ENCODE measurements around the gene ZFYVE28. TPM values are rescaled to one million over a fixed set of nuclear protein-coding genes. Genes with fewer than 3 reads are reported as not detected.

The ZFYVE28 gene
- total RNA-seq, 1 experiment from 2014 or later, result 12.9 TPM

GRCh38 chr4:2399216-2399615 lies 19.2 kb downstream of the ZFYVE28 start:
- Histone ChIP-seq H3K79me2 (ENCODE audit: low read depth) (no peaks in the 10 kb centered on the region), H3K36me3 (ENCODE audit: low read depth) (no peaks in the 10 kb centered on the region), H3F3A (ENCODE audit: insufficient read depth, low read depth) (no peaks in the 10 kb centered on the region), H2AFZ (no peak overlapping the region), H3K9me3 (ENCODE audit: insufficient read depth, low read depth) (no peaks in the 10 kb centered on the region), H3K4me1 (replicated peaks; ENCODE audit: insufficient read depth) (no peaks in the 10 kb centered on the region), H3K27me3 (ENCODE audit: insufficient read depth, low read depth) (no peaks in the 10 kb centered on the region), H3K4me3 (no peak overlapping the region), H3K9me2 (ENCODE audit: insufficient read depth) (no peaks in the 10 kb centered on the region), H3K4me2 (no peak overlapping the region), H3K27ac (no peak overlapping the region), H4K20me1 (ENCODE audit: insufficient read depth) (no peaks in the 10 kb centered on the region)
- CTCF ChIA-PET, result no interaction called here
- DNase-seq, result no peak
- BruUV-seq (replicated peaks), result no TSS peak
- POLR2A ChIA-PET (ENCODE audit: unreplicated experiment), result no interaction called here
- intact Hi-C loops (cut with micrococcal nuclease; ENCODE audit: unreplicated experiment), result no loop called here
- TF ChIP-seq EZH2 (IDR thresholded peaks at IDR 0.05; ENCODE audit: low read depth) (no peak), CTCF (conservative IDR thresholded peaks at IDR 0.05) (no peak)

GRCh38 chr4:2397596-2398379 lies 20.7 kb downstream of the ZFYVE28 start:
- no peak overlapping the region for H3K4me2 ChIP-seq
- H3K9me3 ChIP-seq (ENCODE audit: insufficient read depth, low read depth), result no peaks in the 10 kb centered on the region
- intact Hi-C loops (cut with micrococcal nuclease; ENCODE audit: unreplicated experiment), result no loop called here
- no peak overlapping the region for H2AFZ ChIP-seq
- ChIA-PET CTCF (no interaction called here), POLR2A (ENCODE audit: unreplicated experiment) (interaction anchor here (0.6 to 0.7 kb wide), 2 partner anchors 30 to 62 kb away, joined by 3 read pairs; no protein-coding TSS in a partner anchor)
- no peaks in the 10 kb centered on the region for H3K9me2 ChIP-seq (ENCODE audit: insufficient read depth)
- no peaks in the 10 kb centered on the region for H3K36me3 ChIP-seq (ENCODE audit: low read depth)
- no TSS peak for BruUV-seq (replicated peaks)
- H3K4me1 ChIP-seq (replicated peaks; ENCODE audit: insufficient read depth), result no peaks in the 10 kb centered on the region
- no peak overlapping the region for H3K27ac ChIP-seq
- no peaks in the 10 kb centered on the region for H3K79me2 ChIP-seq (ENCODE audit: low read depth)
- H4K20me1 ChIP-seq (ENCODE audit: insufficient read depth), result no peaks in the 10 kb centered on the region
- no peaks in the 10 kb centered on the region for H3K27me3 ChIP-seq (ENCODE audit: insufficient read depth, low read depth)
- no peak for DNase-seq
- TF ChIP-seq CTCF (conservative IDR thresholded peaks at IDR 0.05), result no peak
- no peak overlapping the region for H3K4me3 ChIP-seq
- no peaks in the 10 kb centered on the region for H3F3A ChIP-seq (ENCODE audit: insufficient read depth, low read depth)

GRCh38 chr4:2396781-2397368 lies 21.6 kb downstream of the ZFYVE28 start:
- Histone ChIP-seq H3K27ac (no peak overlapping the region), H3K4me2 (no peak overlapping the region), H3K9me2 (ENCODE audit: insufficient read depth) (no peaks in the 10 kb centered on the region), H3K9me3 (ENCODE audit: insufficient read depth, low read depth) (no peaks in the 10 kb centered on the region), H3K4me1 (replicated peaks; ENCODE audit: insufficient read depth) (no peaks in the 10 kb centered on the region), H3K36me3 (ENCODE audit: low read depth) (no peaks in the 10 kb centered on the region), H3K4me3 (no peak overlapping the region), H3F3A (ENCODE audit: insufficient read depth, low read depth) (no peaks in the 10 kb centered on the region), H2AFZ (no peak overlapping the region), H3K79me2 (ENCODE audit: low read depth) (no peaks in the 10 kb centered on the region), H4K20me1 (ENCODE audit: insufficient read depth) (no peaks in the 10 kb centered on the region), H3K27me3 (ENCODE audit: insufficient read depth, low read depth) (no peaks in the 10 kb centered on the region)
- intact Hi-C loops (cut with micrococcal nuclease; ENCODE audit: unreplicated experiment), result no loop called here
- ChIA-PET CTCF (no interaction called here), POLR2A (ENCODE audit: unreplicated experiment) (no interaction called here)
- TF ChIP-seq EZH2 (IDR thresholded peaks at IDR 0.05; ENCODE audit: low read depth) (no peak), CTCF (conservative IDR thresholded peaks at IDR 0.05) (no peak)
- no peak for DNase-seq
- no TSS peak for BruUV-seq (replicated peaks)
